Measurements from ENCODE around the gene RND2. TPM values are rescaled to one million over a fixed set of nuclear protein-coding genes. Genes with fewer than 3 reads are reported as not detected.

The RND2 gene
- total and polyA plus RNA-seq, 9 of the 15 experiments (the other 6 are each of a cell fraction or from before 2014, with no cell fraction given): 0.15 to 1.9 (median 0.98) TPM

- Histone ChIP-seq H3K4me1 (replicated peaks in 1 of 2; ENCODE audit: control insufficient read depth in 2 of 2, insufficient read depth in 2 of 2, low read length in 2 of 2) (peaks cover 34 to 51% of the 10 kb centered on the region in 2 experiments), H3K9me3 (replicated peaks; ENCODE audit: control insufficient read depth, insufficient read depth, low read depth, low read length) (no peaks in the 10 kb centered on the region), H3K27ac (ENCODE audit: extremely low read depth, low read depth, low read length) (no peak overlapping the region; the same call in 2 of the 3 replicates), H3K36me3 (ENCODE audit: control insufficient read depth, insufficient read depth, low read length) (peaks cover 54% of the 10 kb centered on the region; the same call in 2 of the 3 replicates), H2AFZ (ENCODE audit: low read depth, low read length) (no peak overlapping the region), H3K27me3 (ENCODE audit: control insufficient read depth in 2 of 2, insufficient read depth in 2 of 2, low read length in 2 of 2) (no peaks in the 10 kb centered on the region), H3K9ac (ENCODE audit: insufficient read depth in 1 of 2, low read depth in 2 of 2, low read length in 2 of 2) (peak overlapping the region in 1 of 2 experiments; percentile 41; a peak in 1 of 4 replicates), H3K9me1 (ENCODE audit: control insufficient read depth, insufficient read depth, low read length) (peaks cover 10% of the 10 kb centered on the region), H3K79me2 (ENCODE audit: control insufficient read depth, insufficient read depth, low read length) (peaks cover 40% of the 10 kb centered on the region), H4K20me1 (replicated peaks; ENCODE audit: control insufficient read depth, insufficient read depth, low read length) (peaks cover 10% of the 10 kb centered on the region; the same call in 1 of the 2 replicates), H3K4me2 (ENCODE audit: insufficient read depth, low read length) (no peak overlapping the region; the same call in 1 of the 2 replicates), H3K4me3 (no peak overlapping the region)
- ATAC-seq (no peak), FAIRE-seq (no peak), DNase-seq (ENCODE audit: extremely low read depth in 1 of 4, low spot score in 3 of 4) (no peak)
- CTCF ChIA-PET (ENCODE audit: low intra/inter-chr PET ratio): no interaction called here
- in situ Hi-C loops (cut with MboI) (loop anchor here (10.0 kb wide), 1 partner anchor 297 kb away; no protein-coding TSS in a partner anchor), intact Hi-C loops (cut with micrococcal nuclease) (no loop called here)
- POLR2A ChIA-PET: interaction anchor here (1.2 to 6.7 kb wide), 4 partner anchors 8 to 298 kb away, joined by 3 to 79 read pairs (median 4); partner anchors contain the start of gene RPL27
- no TSS peak for BruUV-seq (replicated peaks)
- WGBS (ENCODE audit: insufficient coverage, low coverage, missing lambda C conversion rate): 82% methylated on average over 19 of the region's 19 CpGs
- TF ChIP-seq BMI1 (IDR thresholded peaks at IDR 0.05; ENCODE audit: low read length) (peak; percentile 48; the same call in 1 of the 2 replicates), NR2F6 (CRISPR knock-in tag; IDR thresholded peaks at IDR 0.05) (no peak), CSDE1 (IDR thresholded peaks at IDR 0.05) (peak in 1 of 2 experiments; percentile 48; a peak in 1 of 4 replicates), SRF (CRISPR knock-in tag; IDR thresholded peaks at IDR 0.05) (no peak), CHD2 (IDR thresholded peaks at IDR 0.05; ENCODE audit: low read depth, low read length) (no peak), SREBF1 (IDR thresholded peaks at IDR 0.05; ENCODE audit: borderline replicate concordance, low read depth, low read length) (no peak), FOS (IDR thresholded peaks at IDR 0.05; ENCODE audit: extremely low read depth, insufficient read length) (no peak), MXI1 (IDR thresholded peaks at IDR 0.05; ENCODE audit: low read depth, low read length) (peak; percentile 39; the same call in 1 of the 2 replicates), ZNF124 (CRISPR knock-in tag; IDR thresholded peaks at IDR 0.05) (no peak), ZNF24 (IDR thresholded peaks at IDR 0.05) (peak; percentile 68; the same call in 1 of the 2 replicates), CBX1 (IDR thresholded peaks at IDR 0.05; ENCODE audit: low read depth) (no peak), MEF2D (tag; conservative IDR thresholded peaks at IDR 0.05; ENCODE audit: low read depth) (no peak), ATF2 (CRISPR knock-in tag; IDR thresholded peaks at IDR 0.05) (no peak), RFX1 (IDR thresholded peaks at IDR 0.05) (peak; percentile 95)
- TF ChIP-seq, protein P1, sequence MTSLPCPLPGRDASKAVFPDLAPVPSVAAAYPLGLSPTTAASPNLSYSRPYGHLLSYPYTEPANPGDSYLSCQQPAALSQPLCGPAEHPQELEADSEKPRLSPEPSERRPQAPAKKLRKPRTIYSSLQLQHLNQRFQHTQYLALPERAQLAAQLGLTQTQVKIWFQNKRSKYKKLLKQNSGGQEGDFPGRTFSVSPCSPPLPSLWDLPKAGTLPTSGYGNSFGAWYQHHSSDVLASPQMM (CRISPR knock-in tag; IDR thresholded peaks at IDR 0.05): no peak
- TF ChIP-seq, protein P2, sequence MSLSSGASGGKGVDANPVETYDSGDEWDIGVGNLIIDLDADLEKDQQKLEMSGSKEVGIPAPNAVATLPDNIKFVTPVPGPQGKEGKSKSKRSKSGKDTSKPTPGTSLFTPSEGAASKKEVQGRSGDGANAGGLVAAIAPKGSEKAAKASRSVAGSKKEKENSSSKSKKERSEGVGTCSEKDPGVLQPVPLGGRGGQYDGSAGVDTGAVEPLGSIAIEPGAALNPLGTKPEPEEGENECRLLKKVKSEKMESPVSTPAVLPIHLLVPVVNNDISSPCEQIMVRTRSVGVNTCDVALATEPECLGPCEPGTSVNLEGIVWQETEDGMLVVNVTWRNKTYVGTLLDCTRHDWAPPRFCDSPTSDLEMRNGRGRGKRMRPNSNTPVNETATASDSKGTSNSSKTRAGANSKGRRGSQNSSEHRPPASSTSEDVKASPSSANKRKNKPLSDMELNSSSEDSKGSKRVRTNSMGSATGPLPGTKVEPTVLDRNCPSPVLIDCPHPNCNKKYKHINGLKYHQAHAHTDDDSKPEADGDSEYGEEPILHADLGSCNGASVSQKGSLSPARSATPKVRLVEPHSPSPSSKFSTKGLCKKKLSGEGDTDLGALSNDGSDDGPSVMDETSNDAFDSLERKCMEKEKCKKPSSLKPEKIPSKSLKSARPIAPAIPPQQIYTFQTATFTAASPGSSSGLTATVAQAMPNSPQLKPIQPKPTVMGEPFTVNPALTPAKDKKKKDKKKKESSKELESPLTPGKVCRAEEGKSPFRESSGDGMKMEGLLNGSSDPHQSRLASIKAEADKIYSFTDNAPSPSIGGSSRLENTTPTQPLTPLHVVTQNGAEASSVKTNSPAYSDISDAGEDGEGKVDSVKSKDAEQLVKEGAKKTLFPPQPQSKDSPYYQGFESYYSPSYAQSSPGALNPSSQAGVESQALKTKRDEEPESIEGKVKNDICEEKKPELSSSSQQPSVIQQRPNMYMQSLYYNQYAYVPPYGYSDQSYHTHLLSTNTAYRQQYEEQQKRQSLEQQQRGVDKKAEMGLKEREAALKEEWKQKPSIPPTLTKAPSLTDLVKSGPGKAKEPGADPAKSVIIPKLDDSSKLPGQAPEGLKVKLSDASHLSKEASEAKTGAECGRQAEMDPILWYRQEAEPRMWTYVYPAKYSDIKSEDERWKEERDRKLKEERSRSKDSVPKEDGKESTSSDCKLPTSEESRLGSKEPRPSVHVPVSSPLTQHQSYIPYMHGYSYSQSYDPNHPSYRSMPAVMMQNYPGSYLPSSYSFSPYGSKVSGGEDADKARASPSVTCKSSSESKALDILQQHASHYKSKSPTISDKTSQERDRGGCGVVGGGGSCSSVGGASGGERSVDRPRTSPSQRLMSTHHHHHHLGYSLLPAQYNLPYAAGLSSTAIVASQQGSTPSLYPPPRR (CRISPR knock-in tag; IDR thresholded peaks at IDR 0.05; ENCODE audit: borderline replicate concordance): no peak
Measured at GRCh38 chr17:43018008-43018853, 6.8 kb upstream of the RND2 start.

All from K562 (cell line).